ENCODE measurements around the gene MCC. TPM values are rescaled to one million over a fixed set of nuclear protein-coding genes. Genes with fewer than 3 reads are reported as not detected.

Gene MCC
- total RNA-seq, 1 experiment from 2014 or later = 0.41 TPM

GRCh38 chr5:113147101-113147508 is 341.1 kb downstream of the MCC start:
- H3K36me3 ChIP-seq (ENCODE audit: control insufficient read depth, insufficient read depth, low read length) = no peaks in the 10 kb centered on the region
- peaks cover 8% of the 10 kb centered on the region for H3K27me3 ChIP-seq (ENCODE audit: control insufficient read depth, insufficient read depth, low read length)
- intact Hi-C loops (cut with micrococcal nuclease; ENCODE audit: unreplicated experiment) (no loop called here), in situ Hi-C loops (cut with HindIII; ENCODE audit: low pct_unique_long_range_greater_than_20kb, low sequenced_read_pairs) (no loop called here)
- H3K4me1 ChIP-seq (ENCODE audit: control insufficient read depth, insufficient read depth, low read length) = no peaks in the 10 kb centered on the region
- H3K4me3 ChIP-seq (ENCODE audit: low read depth in 2 of 2, low read length in 2 of 2) = no peak overlapping the region
- BruUV-seq (replicated peaks) = no TSS peak
- DNase-seq (ENCODE audit: low read depth, low spot score) (no peak), ATAC-seq (no peak)
- H3K9me3 ChIP-seq (ENCODE audit: control insufficient read depth, insufficient read depth, low read depth, low read length) = no peaks in the 10 kb centered on the region
- TF ChIP-seq SIN3A (IDR thresholded peaks at IDR 0.05; ENCODE audit: borderline replicate concordance, insufficient read depth, low read depth, low read length) (no peak), REST (IDR thresholded peaks at IDR 0.05; ENCODE audit: insufficient read depth in 1 of 2, low read depth in 2 of 2, low read length in 1 of 2) (no peak), CTCF (IDR thresholded peaks at IDR 0.05) (no peak), POLR2AphosphoS5 (IDR thresholded peaks at IDR 0.05; ENCODE audit: low read depth, low read length) (no peak), TCF7L2 (IDR thresholded peaks at IDR 0.05; ENCODE audit: low read depth, low read length) (no peak)
- POLR2A ChIA-PET = no interaction called here
- CTCF ChIA-PET = no interaction called here
- no peak overlapping the region for H3K27ac ChIP-seq (ENCODE audit: low read length)

- Histone ChIP-seq H3K27ac (ENCODE audit: low read length) (no peak overlapping the region), H3K9me3 (ENCODE audit: control insufficient read depth, insufficient read depth, low read depth, low read length) (no peaks in the 10 kb centered on the region), H3K36me3 (ENCODE audit: control insufficient read depth, insufficient read depth, low read length) (no peaks in the 10 kb centered on the region), H3K27me3 (ENCODE audit: control insufficient read depth, insufficient read depth, low read length) (peaks cover 8% of the 10 kb centered on the region), H3K4me1 (ENCODE audit: control insufficient read depth, insufficient read depth, low read length) (no peaks in the 10 kb centered on the region), H3K4me3 (ENCODE audit: low read depth in 2 of 2, low read length in 2 of 2) (no peak overlapping the region)
- ATAC-seq = no peak
- TF ChIP-seq REST (IDR thresholded peaks at IDR 0.05; ENCODE audit: insufficient read depth in 1 of 2, low read depth in 2 of 2, low read length in 1 of 2) (no peak), TCF7L2 (IDR thresholded peaks at IDR 0.05; ENCODE audit: low read depth, low read length) (no peak), CTCF (IDR thresholded peaks at IDR 0.05) (no peak), SIN3A (IDR thresholded peaks at IDR 0.05; ENCODE audit: borderline replicate concordance, insufficient read depth, low read depth, low read length) (no peak), POLR2AphosphoS5 (IDR thresholded peaks at IDR 0.05; ENCODE audit: low read depth, low read length) (no peak)
- ChIA-PET CTCF (no interaction called here), POLR2A (no interaction called here)
- intact Hi-C loops (cut with micrococcal nuclease; ENCODE audit: unreplicated experiment) (no loop called here), in situ Hi-C loops (cut with HindIII; ENCODE audit: low pct_unique_long_range_greater_than_20kb, low sequenced_read_pairs) (no loop called here)
- no peak for DNase-seq (ENCODE audit: low read depth, low spot score)
- BruUV-seq (replicated peaks) = no TSS peak
Observed at GRCh38 chr5:113145757-113146387, 342.4 kb downstream of the MCC start.

All from Panc1 (cell line).